Esophagus mucosa (tissue), 1 donor: ENCODE measurements around the gene ENTPD2. TPM values are rescaled to one million over a fixed set of nuclear protein-coding genes. Genes with fewer than 3 reads are reported as not detected.

Source experiments
- total RNA-seq: library from RNA; stranded (reverse); gene quantifications from one replicate; pipeline ENCODE4 v1.2.4, GENCODE V29; 2023
- donor health status: DM: yes; HTN: yes; CAD: no.

The ENTPD2 gene
- total RNA-seq, 1 donor from 2014 or later: 2.9 TPM

Other genes with a start within 250 kb of the ENTPD2 start
- 52.6 TPM for gene RABL6, start 246.1 kb downstream of the ENTPD2 start, total RNA-seq
- 1.1 TPM for gene AJM1, start 211.6 kb downstream of the ENTPD2 start, total RNA-seq
- 74.4 TPM for gene PHPT1, start 204.7 kb downstream of the ENTPD2 start, total RNA-seq
- 1.3 TPM for gene MAMDC4, start 201.7 kb downstream of the ENTPD2 start, total RNA-seq
- 296 TPM for gene EDF1, start 187.8 kb downstream of the ENTPD2 start, total RNA-seq
- 11.1 TPM for gene TRAF2, start 167.5 kb downstream of the ENTPD2 start, total RNA-seq
- gene FBXW5, start 109.3 kb downstream of the ENTPD2 start, total RNA-seq: 71.9 TPM
- not detected for gene C8G, start 108.8 kb downstream of the ENTPD2 start, total RNA-seq
- 0.80 TPM for gene LCN12, start 101.8 kb downstream of the ENTPD2 start, total RNA-seq
- gene PTGDS, start 76.6 kb downstream of the ENTPD2 start, total RNA-seq: 18.4 TPM
- 0.20 TPM for gene LCNL1, start 71.1 kb downstream of the ENTPD2 start, total RNA-seq
- 33.1 TPM for gene PAXX, start 61.6 kb downstream of the ENTPD2 start, total RNA-seq
- gene CLIC3, start 57.5 kb downstream of the ENTPD2 start, total RNA-seq: 154 TPM
- gene ABCA2, start 25.8 kb downstream of the ENTPD2 start, total RNA-seq: 2.0 TPM
- 0.12 TPM for gene FUT7, start 22.0 kb downstream of the ENTPD2 start, total RNA-seq
- gene NPDC1, start 7.9 kb downstream of the ENTPD2 start, total RNA-seq: 26.6 TPM
- gene SAPCD2, start 16.5 kb upstream of the ENTPD2 start, total RNA-seq: 13.8 TPM
- 4.9 TPM for gene UAP1L1, start 23.5 kb upstream of the ENTPD2 start, total RNA-seq
- 46.2 TPM for gene MAN1B1, start 32.9 kb upstream of the ENTPD2 start, total RNA-seq
- gene DPP7, start 60.7 kb upstream of the ENTPD2 start, total RNA-seq: 75.3 TPM
- gene GRIN1, start 85.1 kb upstream of the ENTPD2 start, total RNA-seq: 0.12 TPM
- gene LRRC26, start 116.0 kb upstream of the ENTPD2 start, total RNA-seq: 1.6 TPM
- not detected for gene TMEM210, start 118.0 kb upstream of the ENTPD2 start, total RNA-seq
- 25.0 TPM for gene ANAPC2, start 134.5 kb upstream of the ENTPD2 start, total RNA-seq
- 86.8 TPM for gene SSNA1, start 134.6 kb upstream of the ENTPD2 start, total RNA-seq
- 20.5 TPM for gene TPRN, start 146.7 kb upstream of the ENTPD2 start, total RNA-seq
- 24.8 TPM for gene TMEM203, start 151.6 kb upstream of the ENTPD2 start, total RNA-seq
- 8.6 TPM for gene NDOR1, start 151.6 kb upstream of the ENTPD2 start, total RNA-seq
- gene RNF208, start 168.2 kb upstream of the ENTPD2 start, total RNA-seq: 11.2 TPM
- 156 TPM for gene CYSRT1, start 171.1 kb upstream of the ENTPD2 start, total RNA-seq
- gene RNF224, start 173.4 kb upstream of the ENTPD2 start, total RNA-seq: 2.7 TPM
- 0.68 TPM for gene SLC34A3, start 176.8 kb upstream of the ENTPD2 start, total RNA-seq
- 321 TPM for gene TUBB4B, start 187.2 kb upstream of the ENTPD2 start, total RNA-seq
- gene STPG3, start 197.2 kb upstream of the ENTPD2 start, total RNA-seq: not detected
- 36.7 TPM for gene NELFB, start 201.3 kb upstream of the ENTPD2 start, total RNA-seq
- gene TOR4A, start 223.7 kb upstream of the ENTPD2 start, total RNA-seq: 15.4 TPM
- 20.4 TPM for gene NRARP, start 248.2 kb upstream of the ENTPD2 start, total RNA-seq